B cell (primary cell): ENCODE results near the gene CEP350. TPM values are rescaled to one million over a fixed set of nuclear protein-coding genes. Genes with fewer than 3 reads are reported as not detected.

ENCODE experiments used
- ATAC-seq: fragments of 200-7000 bp; cut with Tn5 transposase; one replicate; pipeline ENCODE4 v1.10.0; 2021; ENCODE audit warnings: low read depth, mild to moderate bottlenecking, moderate number of reproducible peaks, moderate library complexity
- CTCF ChIA-PET: fragments of 350-600 bp; sonication (Branson Sonifier 250); formaldehyde crosslinking; loops from one replicate; lab custom pipeline; 2021; ENCODE audit warnings: antibody characterized with exemption, inconsistent platforms; lab: Charles Lee
- POLR2A ChIA-PET: fragments of 350-600 bp; sonication (Branson Sonifier 250); formaldehyde crosslinking; loops from one replicate; lab custom pipeline; 2021; ENCODE audit warnings: antibody characterized with exemption; lab: Charles Lee
- DNase-seq: peaks from one replicate; pipeline ENCODE4 v3.0.0; 2013
- H2AFZ ChIP-seq: 2 replicates; pipeline ENCODE4 v1.6.1; 2012; ENCODE audit warnings: mild to moderate bottlenecking, low read depth, low read length; ENCODE audit not compliant: insufficient read depth, poor library complexity, severe bottlenecking
- H3K27ac ChIP-seq, 2 donors: 1 replicate in 1 of 2; 2 replicates in 1 of 2; pipeline ENCODE4 v1.5.1; 2012 to 2013; ENCODE audit warnings: low read length in 2 of 2, mild to moderate bottlenecking in 2 of 2, moderate library complexity in 1 of 2
- H3K27me3 ChIP-seq, 4 experiments: fragments of 200-600 bp in 1 of 4; sonication (generic) in 1 of 4; replicated peaks in 1 of 4; 1 replicate in 2 of 4; 2 replicates in 2 of 4; pipeline versions ENCODE4 v1.6.1 to v1.7.0; 2013 to 2016; ENCODE audit warnings: low read length in 3 of 4, mild to moderate bottlenecking in 2 of 4, mixed read lengths in 1 of 4, moderate library complexity in 1 of 4; ENCODE audit not compliant: insufficient read depth in 4 of 4, control insufficient read depth in 3 of 4; ENCODE audit errors: control extremely low read depth in 1 of 4
- H3K36me3 ChIP-seq, 2 experiments: replicated peaks in 1 of 2; 1 replicate in 1 of 2; 2 replicates in 1 of 2; pipeline versions ENCODE4 v1.6.1 to v1.7.1; 2013; ENCODE audit warnings: low read length in 1 of 2; ENCODE audit not compliant: insufficient read depth in 2 of 2, control insufficient read depth in 1 of 2; ENCODE audit errors: control extremely low read depth in 1 of 2, extremely low read depth in 1 of 2
- H3K4me1 ChIP-seq, 2 donors: fragments of 200-600 bp in 1 of 2; sonication (generic) in 1 of 2; 1 replicate in 1 of 2; 2 replicates in 1 of 2; pipeline versions ENCODE4 v1.5.1 to v1.6.1; 2013 to 2017; ENCODE audit warnings: low read length in 2 of 2; ENCODE audit not compliant: control insufficient read depth in 2 of 2, insufficient read depth in 2 of 2
- H3K4me2 ChIP-seq: replicated peaks from 2 replicates; pipeline ENCODE3; 2012; ENCODE audit warnings: mild to moderate bottlenecking, low read depth, low read length; ENCODE audit not compliant: poor library complexity, severe bottlenecking
- H3K4me3 ChIP-seq, 5 experiments: fragments of 200-600 bp in 1 of 5; sonication (generic) in 1 of 5; 1 replicate in 3 of 5; 2 replicates in 2 of 5; pipeline versions ENCODE4 v1.5.1 to v1.7.0; 2011 to 2016; ENCODE audit warnings: low read length in 4 of 5, mild to moderate bottlenecking in 4 of 5, low read depth in 2 of 5, control low read depth in 1 of 5, moderate library complexity in 1 of 5; ENCODE audit not compliant: insufficient read depth in 1 of 5; ENCODE audit errors: control extremely low read depth in 1 of 5, extremely low read depth in 1 of 5
- H3K79me2 ChIP-seq: fragments of 200-600 bp; sonication (generic); one replicate; pipeline ENCODE4 v1.6.0; 2016; ENCODE audit warnings: low read length; ENCODE audit not compliant: control insufficient read depth, insufficient read depth
- H3K9ac ChIP-seq: fragments of 200-600 bp; sonication (generic); 2 replicates; pipeline ENCODE4 v1.6.1; 2017; ENCODE audit warnings: mild to moderate bottlenecking, low read length, moderate library complexity
- H3K9me3 ChIP-seq, 3 donors: one replicate each; pipeline versions ENCODE4 v1.6.1 to v1.7.1; 2013; ENCODE audit warnings: low read length in 2 of 3; ENCODE audit not compliant: control insufficient read depth in 2 of 3, insufficient read depth in 1 of 3; ENCODE audit errors: control extremely low read depth in 1 of 3
- H4K20me1 ChIP-seq: 2 replicates; pipeline ENCODE4 v1.6.0; 2012; ENCODE audit warnings: mild to moderate bottlenecking, low read length; ENCODE audit not compliant: insufficient read depth, control insufficient read depth, poor library complexity, severe bottlenecking
- H3K27ac Mint-ChIP-seq: one replicate; pipeline ENCODE4 v1.8.0; 2021; ENCODE audit warnings: mixed read lengths
- H3K27me3 Mint-ChIP-seq: one replicate; pipeline ENCODE4 v1.8.0; 2021; ENCODE audit warnings: mixed read lengths
- H3K4me1 Mint-ChIP-seq: one replicate; pipeline ENCODE4 v1.8.0; 2021; ENCODE audit warnings: mixed read lengths
- H3K4me3 Mint-ChIP-seq: one replicate; pipeline ENCODE4 v1.8.0; 2021; ENCODE audit warnings: mixed read lengths
- H3K9me3 Mint-ChIP-seq: one replicate; pipeline ENCODE4 v1.8.0; 2022; ENCODE audit warnings: mixed read lengths; ENCODE audit not compliant: insufficient read depth
- EZH2 ChIP-seq: IDR thresholded peaks from 2 replicates; pipeline ENCODE4 v1.6.1; 2012; ENCODE audit warnings: borderline replicate concordance, low read depth, mild to moderate bottlenecking, moderate library complexity, low read length; ENCODE audit not compliant: insufficient read depth, poor library complexity, severe bottlenecking
- WGBS: methylation state at CpG from one replicate; pipeline ENCODE4 v1.1.5; 2013; ENCODE audit warnings: missing lambda C conversion rate; ENCODE audit not compliant: insufficient coverage; 5-methylcytosine and 5-hydroxymethylcytosine counted together
- intact Hi-C: fragments of 100-400 bp; cut with micrococcal nuclease; formaldehyde crosslinking; loops from one replicate; pipeline ENCODE4 v1.10.0; 2022
- polyA plus RNA-seq: library from polyadenylated mRNA; depleted of rRNA; stranded (reverse); fragments of >200 nt; gene quantifications from 2 replicates; pipeline ENCODE4 v1.2.3, GENCODE V29; 2012
- total RNA-seq, 2 donors: library from RNA; stranded (reverse); fragments of 120-200 nt in 1 of 2; gene quantifications; 1 replicate in 1 of 2; 2 replicates in 1 of 2; pipeline versions ENCODE4 v1.2.3 to v1.2.4, GENCODE V29; 2013 to 2022
- TF ChIP-seq, protein P1 (sequence below): fragments of 200-600 bp; IDR thresholded peaks from one replicate; pipeline ENCODE4 v1.8.0; 2022; ENCODE audit warnings: antibody characterized with exemption, mild to moderate bottlenecking

The CEP350 gene
- total and polyA plus RNA-seq, 2 donors (not counting 1 experiment from before 2014, with no cell fraction given) = 7.4 to 92.3 TPM

DNA sequence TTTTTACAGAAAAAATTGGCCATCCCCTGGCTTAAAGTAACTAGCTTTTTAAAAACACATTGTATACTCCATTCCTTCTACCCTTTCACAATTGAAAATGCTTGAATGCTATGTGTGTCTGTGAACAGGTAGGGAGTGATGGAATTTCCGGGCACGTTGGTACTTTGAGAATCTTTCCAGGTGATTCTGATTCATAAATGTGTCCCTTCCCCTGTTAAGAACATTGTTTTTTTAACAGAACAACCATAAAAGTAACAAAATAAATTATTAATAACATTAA lies 142.7 kb downstream of the CEP350 start:
- Histone ChIP-seq H3K27ac (no peak overlapping the region), H4K20me1 (no peaks in the 10 kb centered on the region), H3K4me1 (no peaks in the 10 kb centered on the region), H3K4me2 (no peak overlapping the region), H3K36me3 (peaks cover 5 to 70% of the 10 kb centered on the region in 2 experiments), H2AFZ (no peak overlapping the region), H3K27me3 (no peaks in the 10 kb centered on the region), H3K79me2 (no peaks in the 10 kb centered on the region), H3K4me3 (no peak overlapping the region), H3K9me3 (no peaks in the 10 kb centered on the region), H3K9ac (no peak overlapping the region)
- no CpG with 5 or more reads among the region's 2 CpGs for WGBS
- intact Hi-C loops = no loop called here
- no peak overlapping the region for H3K4me3 Mint-ChIP-seq
- ChIA-PET POLR2A (no interaction called here), CTCF (interaction anchor here (1.6 kb wide), 1 partner anchor 82 kb away, joined by 3 read pairs; no protein-coding TSS in a partner anchor)
- H3K4me1 Mint-ChIP-seq = no peaks in the 10 kb centered on the region
- ATAC-seq = no peak
- no peak for DNase-seq
- H3K27me3 Mint-ChIP-seq = no peaks in the 10 kb centered on the region
- no peaks in the 10 kb centered on the region for H3K9me3 Mint-ChIP-seq
- no peak for TF ChIP-seq EZH2
- TF ChIP-seq, protein P1, sequence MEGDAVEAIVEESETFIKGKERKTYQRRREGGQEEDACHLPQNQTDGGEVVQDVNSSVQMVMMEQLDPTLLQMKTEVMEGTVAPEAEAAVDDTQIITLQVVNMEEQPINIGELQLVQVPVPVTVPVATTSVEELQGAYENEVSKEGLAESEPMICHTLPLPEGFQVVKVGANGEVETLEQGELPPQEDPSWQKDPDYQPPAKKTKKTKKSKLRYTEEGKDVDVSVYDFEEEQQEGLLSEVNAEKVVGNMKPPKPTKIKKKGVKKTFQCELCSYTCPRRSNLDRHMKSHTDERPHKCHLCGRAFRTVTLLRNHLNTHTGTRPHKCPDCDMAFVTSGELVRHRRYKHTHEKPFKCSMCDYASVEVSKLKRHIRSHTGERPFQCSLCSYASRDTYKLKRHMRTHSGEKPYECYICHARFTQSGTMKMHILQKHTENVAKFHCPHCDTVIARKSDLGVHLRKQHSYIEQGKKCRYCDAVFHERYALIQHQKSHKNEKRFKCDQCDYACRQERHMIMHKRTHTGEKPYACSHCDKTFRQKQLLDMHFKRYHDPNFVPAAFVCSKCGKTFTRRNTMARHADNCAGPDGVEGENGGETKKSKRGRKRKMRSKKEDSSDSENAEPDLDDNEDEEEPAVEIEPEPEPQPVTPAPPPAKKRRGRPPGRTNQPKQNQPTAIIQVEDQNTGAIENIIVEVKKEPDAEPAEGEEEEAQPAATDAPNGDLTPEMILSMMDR = no peak
- no peak overlapping the region for H3K27ac Mint-ChIP-seq

DNA sequence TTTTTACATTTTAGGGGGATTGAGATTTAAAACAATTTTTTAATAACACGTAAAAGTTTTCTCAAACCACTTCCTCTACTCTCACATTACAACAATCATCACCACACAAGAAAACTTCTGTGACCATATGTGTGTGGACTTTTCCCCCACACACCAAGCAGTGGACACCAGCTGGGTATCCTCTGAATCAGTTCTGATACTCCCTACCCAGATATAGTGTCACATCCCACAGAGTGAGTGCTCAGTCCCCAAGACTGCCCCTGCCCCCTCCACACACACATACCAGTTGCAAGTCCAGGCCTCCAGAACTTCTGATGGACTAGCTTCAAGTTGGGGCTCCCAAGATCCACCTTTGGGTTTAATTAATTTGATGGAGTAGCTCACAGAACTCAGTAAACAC lies 146.8 kb downstream of the CEP350 start:
- POLR2A ChIA-PET = interaction anchor here (0.7 kb wide), 1 partner anchor 10 kb away, joined by 3 read pairs; no protein-coding TSS in a partner anchor
- H3K9me3 ChIP-seq = no peaks in the 10 kb centered on the region
- H3K4me3 ChIP-seq = no peak overlapping the region
- no peaks in the 10 kb centered on the region for H3K27me3 Mint-ChIP-seq
- ATAC-seq (no peak), DNase-seq (no peak)
- intact Hi-C loops = no loop called here
- no peak overlapping the region for H3K27ac Mint-ChIP-seq
- no peaks in the 10 kb centered on the region for H3K27me3 ChIP-seq
- H3K9me3 Mint-ChIP-seq = no peaks in the 10 kb centered on the region
- H3K9ac ChIP-seq = no peak overlapping the region
- no peaks in the 10 kb centered on the region for H3K4me1 Mint-ChIP-seq
- 80% methylated on average over 1 of the region's 1 CpG for WGBS
- H3K36me3 ChIP-seq = peaks cover 0 to 39% of the 10 kb centered on the region in 2 experiments
- CTCF ChIA-PET = interaction anchor here (2.6 kb wide), 1 partner anchor 78 kb away, joined by 18 read pairs; no protein-coding TSS in a partner anchor
- H4K20me1 ChIP-seq = no peaks in the 10 kb centered on the region
- no peak overlapping the region for H3K4me3 Mint-ChIP-seq
- TF ChIP-seq EZH2 = no peak
- TF ChIP-seq, protein P1 = no peak
- H3K4me1 ChIP-seq = no peaks in the 10 kb centered on the region
- no peak overlapping the region for H3K27ac ChIP-seq
- no peaks in the 10 kb centered on the region for H3K79me2 ChIP-seq
- no peak overlapping the region for H3K4me2 ChIP-seq
- no peak overlapping the region for H2AFZ ChIP-seq
